GM18951 (cell line): ENCODE measurements around the gene MIOX.
"Not testable (repeated sequence)": the region's sequence is repeated elsewhere in the genome, so short reads cannot be mapped to it uniquely, and the experiment has no call there.

Experiments
- POLR2A ChIP-seq: IDR thresholded peaks from 4 replicates; pipeline ENCODE4 v1.6.1; 2011; ENCODE audit warnings: mild to moderate bottlenecking; ENCODE audit not compliant: insufficient read length, insufficient read depth; ENCODE audit errors: extremely low read depth
- in situ Hi-C: fragments of 300-500 bp; cut with MboI; formaldehyde crosslinking; loops from one replicate; pipeline ENCODE4 v1.12.0; 2022; ENCODE audit warnings: low sequenced_read_pairs, mixed read lengths, inconsistent platforms; ENCODE audit not compliant: unreplicated experiment

The MIOX gene

DNA sequence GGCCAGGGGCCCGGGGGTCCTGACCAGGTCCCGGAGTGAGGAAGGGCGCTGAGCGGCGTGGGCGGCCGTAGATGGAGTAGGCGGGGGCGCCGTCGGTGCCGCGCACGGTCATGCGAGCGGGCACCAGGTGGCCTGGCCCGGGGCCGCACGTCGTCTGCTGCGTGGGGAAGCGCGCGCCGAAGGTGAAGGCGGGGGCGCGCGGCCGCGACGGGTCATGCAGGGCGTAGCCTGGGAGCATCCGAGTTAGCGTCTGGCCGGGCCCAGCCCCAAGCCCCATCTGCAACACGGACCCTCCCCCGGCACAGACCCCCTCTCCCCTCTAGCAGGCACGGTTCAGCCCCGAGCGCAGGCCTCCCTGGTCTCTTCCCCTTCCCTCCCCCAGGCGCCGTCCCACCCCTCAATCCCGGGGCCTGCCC is 44.9 kb downstream of the MIOX start:
- TF ChIP-seq POLR2A = peak; percentile 55
- in situ Hi-C loops = no loop called here

- in situ Hi-C loops = no loop called here
- TF ChIP-seq POLR2A = peak; percentile 44
Observed at GRCh38 chr22:50531962-50532674, 45.5 kb downstream of the MIOX start.

DNA sequence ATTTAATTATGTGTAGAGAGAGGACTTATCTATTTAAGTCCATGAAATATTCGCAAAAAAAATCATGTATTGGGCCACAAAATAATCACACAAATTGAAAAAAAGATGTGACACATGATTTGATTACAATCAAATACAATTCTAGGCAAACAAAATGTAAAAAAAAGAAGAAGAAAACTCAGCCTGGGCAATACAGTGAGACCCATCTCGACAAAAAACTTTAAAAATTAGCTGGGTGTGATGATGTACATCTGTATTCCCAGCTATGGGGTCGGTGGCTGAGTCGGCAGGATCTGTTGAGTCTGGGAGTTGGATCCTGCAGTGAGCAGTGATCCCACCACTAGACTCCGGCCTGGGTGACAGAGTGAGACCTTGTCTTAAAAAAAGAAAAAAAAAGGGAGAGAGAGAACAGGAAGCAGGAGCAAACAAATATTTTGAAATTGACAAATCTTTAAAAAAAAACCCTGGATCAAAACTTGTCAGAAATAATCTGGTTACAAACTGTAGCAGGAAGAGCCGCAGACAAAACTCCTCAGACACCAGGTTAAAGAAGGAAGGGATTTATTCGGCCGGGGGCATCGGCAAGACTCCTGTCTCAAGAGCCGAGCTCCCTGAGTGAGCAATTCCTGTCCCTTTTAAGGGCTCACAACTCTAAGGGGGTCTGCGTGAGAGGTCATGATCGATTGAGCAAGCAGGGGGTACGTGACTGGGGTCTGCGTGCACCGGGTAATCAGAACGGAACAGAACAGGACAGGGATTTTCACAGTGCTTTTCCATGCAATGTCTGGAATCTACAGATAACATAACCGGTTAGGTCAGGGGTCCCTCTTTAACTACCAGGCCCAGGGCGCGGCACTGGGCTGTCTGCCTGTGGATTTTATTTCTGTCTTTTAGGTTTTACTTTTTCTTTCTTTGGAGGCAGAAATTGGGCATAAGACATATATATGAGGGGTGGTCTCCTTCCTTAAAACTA is 46.5 kb downstream of the MIOX start:
- in situ Hi-C loops = no loop called here
- TF ChIP-seq POLR2A = peak; percentile 17

- in situ Hi-C loops = not testable (repeated sequence)
Observed at GRCh38 chr22:50533856-50534711, 47.4 kb downstream of the MIOX start.

DNA sequence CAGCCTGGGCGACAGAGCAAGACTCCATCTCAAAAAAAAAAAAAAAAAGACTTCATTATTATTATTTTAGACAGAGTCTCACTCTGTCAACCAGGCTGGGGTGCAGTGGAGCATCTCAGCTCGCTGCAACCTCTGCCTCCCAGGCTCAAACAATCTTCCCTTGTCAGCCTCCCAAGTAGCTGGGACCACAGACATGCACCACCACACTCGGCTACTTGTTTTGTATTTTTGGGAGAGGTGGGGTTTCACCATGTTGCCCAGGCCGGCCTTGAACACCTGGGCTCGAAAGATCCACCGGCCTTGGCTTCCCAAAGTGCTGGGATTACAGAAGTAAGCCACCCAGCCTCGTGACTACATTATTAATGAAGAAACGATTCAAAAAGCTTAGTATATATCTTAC is 48.5 kb downstream of the MIOX start:
- in situ Hi-C loops = no loop called here
- TF ChIP-seq POLR2A = no peak

DNA sequence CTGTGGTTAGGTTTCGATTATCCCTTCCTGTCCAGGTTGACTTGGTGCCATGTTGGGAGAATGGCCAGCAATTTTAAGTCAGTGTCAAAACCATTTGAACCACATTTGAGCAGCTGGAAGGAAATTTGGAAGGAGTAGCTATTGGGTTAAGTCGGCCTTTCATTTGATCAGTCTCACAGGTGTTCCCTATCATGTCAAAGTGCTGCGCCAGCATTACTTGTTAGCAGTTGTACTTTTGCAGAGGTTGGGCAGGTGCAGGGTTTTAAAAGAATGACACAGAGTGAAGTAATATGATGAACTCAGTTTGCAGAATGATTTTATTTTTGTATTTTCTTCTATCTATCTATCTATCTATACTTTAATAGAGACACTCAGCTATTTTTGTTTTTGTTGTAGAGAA is 49.6 kb downstream of the MIOX start:
- no peak for TF ChIP-seq POLR2A
- in situ Hi-C loops = no loop called here

GRCh38 chr22:50537765-50538164 is 51.1 kb downstream of the MIOX start:
- in situ Hi-C loops = no loop called here
- no peak for TF ChIP-seq POLR2A
